Progenitor cell of endocrine pancreas (in vitro differentiated cells): ENCODE measurements around the gene NPFF. TPM values are rescaled to one million over a fixed set of nuclear protein-coding genes. Genes with fewer than 3 reads are reported as not detected.

ENCODE experiments used
- DNase-seq: peaks from one replicate; pipeline ENCODE4 v3.0.0; 2021; ENCODE audit warnings: low spot score; ENCODE audit not compliant: unreplicated experiment
- H3K27ac Mint-ChIP-seq: 2 replicates; pipeline ENCODE4 v1.8.0; 2021; ENCODE audit warnings: mild to moderate bottlenecking, moderate library complexity, mixed read lengths
- H3K27me3 Mint-ChIP-seq: 2 replicates; pipeline ENCODE4 v1.8.0; 2021; ENCODE audit warnings: mixed read lengths
- H3K36me3 Mint-ChIP-seq: 2 replicates; pipeline ENCODE4 v1.8.0; 2022; ENCODE audit warnings: mixed read lengths; ENCODE audit not compliant: insufficient read depth
- H3K4me1 Mint-ChIP-seq: 2 replicates; pipeline ENCODE4 v1.8.0; 2021; ENCODE audit warnings: low read depth, mixed read lengths
- H3K4me3 Mint-ChIP-seq: 2 replicates; pipeline ENCODE4 v1.8.0; 2021; ENCODE audit warnings: low read depth, mild to moderate bottlenecking, moderate library complexity, mixed read lengths
- H3K9me3 Mint-ChIP-seq: 2 replicates; pipeline ENCODE4 v1.8.0; 2021; ENCODE audit warnings: low read depth, mixed read lengths
- total RNA-seq: library from RNA; stranded (reverse); gene quantifications from 2 replicates; pipeline ENCODE4 v1.2.1, GENCODE V29; 2021
- TF ChIP-seq, protein P1 (sequence below): fragments of 200-600 bp; sonication (generic); IDR thresholded peaks from one replicate; pipeline ENCODE4 v1.5.0; 2021; ENCODE audit warnings: antibody characterized with exemption, mild to moderate bottlenecking; ENCODE audit not compliant: unreplicated experiment

NPFF gene
- total RNA-seq, 1 donor from 2014 or later = not detected

- H3K27me3 Mint-ChIP-seq = no peaks in the 10 kb centered on the region
- no peaks in the 10 kb centered on the region for H3K4me1 Mint-ChIP-seq
- peaks cover 21% of the 10 kb centered on the region for H3K36me3 Mint-ChIP-seq
- no peak for DNase-seq
- H3K27ac Mint-ChIP-seq = no peak overlapping the region
- TF ChIP-seq, protein P1, sequence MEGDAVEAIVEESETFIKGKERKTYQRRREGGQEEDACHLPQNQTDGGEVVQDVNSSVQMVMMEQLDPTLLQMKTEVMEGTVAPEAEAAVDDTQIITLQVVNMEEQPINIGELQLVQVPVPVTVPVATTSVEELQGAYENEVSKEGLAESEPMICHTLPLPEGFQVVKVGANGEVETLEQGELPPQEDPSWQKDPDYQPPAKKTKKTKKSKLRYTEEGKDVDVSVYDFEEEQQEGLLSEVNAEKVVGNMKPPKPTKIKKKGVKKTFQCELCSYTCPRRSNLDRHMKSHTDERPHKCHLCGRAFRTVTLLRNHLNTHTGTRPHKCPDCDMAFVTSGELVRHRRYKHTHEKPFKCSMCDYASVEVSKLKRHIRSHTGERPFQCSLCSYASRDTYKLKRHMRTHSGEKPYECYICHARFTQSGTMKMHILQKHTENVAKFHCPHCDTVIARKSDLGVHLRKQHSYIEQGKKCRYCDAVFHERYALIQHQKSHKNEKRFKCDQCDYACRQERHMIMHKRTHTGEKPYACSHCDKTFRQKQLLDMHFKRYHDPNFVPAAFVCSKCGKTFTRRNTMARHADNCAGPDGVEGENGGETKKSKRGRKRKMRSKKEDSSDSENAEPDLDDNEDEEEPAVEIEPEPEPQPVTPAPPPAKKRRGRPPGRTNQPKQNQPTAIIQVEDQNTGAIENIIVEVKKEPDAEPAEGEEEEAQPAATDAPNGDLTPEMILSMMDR = no peak
- no peak overlapping the region for H3K4me3 Mint-ChIP-seq
- H3K9me3 Mint-ChIP-seq = no peaks in the 10 kb centered on the region
Observed at GRCh38 chr12:53532524-53533445, 25.5 kb upstream of the NPFF start.

DNA sequence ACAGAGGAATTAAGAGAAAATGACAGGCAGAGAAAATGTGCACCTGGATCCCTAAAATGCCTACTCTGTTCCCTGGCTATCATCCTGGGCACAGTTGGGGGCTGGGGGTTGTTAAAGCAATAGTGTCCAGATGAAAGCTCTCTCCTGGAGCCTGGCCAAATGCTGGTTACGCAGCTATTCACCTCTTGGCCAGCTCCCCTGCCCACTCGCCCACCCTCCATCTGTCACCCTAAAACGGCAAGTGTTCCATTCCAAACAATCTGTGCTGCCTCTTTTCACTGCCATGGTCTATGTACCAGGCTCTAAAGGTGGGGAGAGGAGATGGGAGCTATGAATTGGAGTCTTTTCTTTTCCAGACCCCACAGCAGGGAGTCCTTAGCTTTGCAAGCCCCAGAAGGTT is 24.7 kb upstream of the NPFF start:
- Mint-ChIP-seq H3K27me3 (no peaks in the 10 kb centered on the region), H3K27ac (no peak overlapping the region), H3K4me3 (no peak overlapping the region), H3K4me1 (no peaks in the 10 kb centered on the region), H3K9me3 (no peaks in the 10 kb centered on the region), H3K36me3 (peaks cover 19% of the 10 kb centered on the region)
- DNase-seq = no peak
- TF ChIP-seq, protein P1 = no peak

- H3K27ac Mint-ChIP-seq = no peak overlapping the region
- peaks cover 21% of the 10 kb centered on the region for H3K36me3 Mint-ChIP-seq
- no peaks in the 10 kb centered on the region for H3K4me1 Mint-ChIP-seq
Observed at GRCh38 chr12:53530920-53531319, 23.6 kb upstream of the NPFF start.

DNA sequence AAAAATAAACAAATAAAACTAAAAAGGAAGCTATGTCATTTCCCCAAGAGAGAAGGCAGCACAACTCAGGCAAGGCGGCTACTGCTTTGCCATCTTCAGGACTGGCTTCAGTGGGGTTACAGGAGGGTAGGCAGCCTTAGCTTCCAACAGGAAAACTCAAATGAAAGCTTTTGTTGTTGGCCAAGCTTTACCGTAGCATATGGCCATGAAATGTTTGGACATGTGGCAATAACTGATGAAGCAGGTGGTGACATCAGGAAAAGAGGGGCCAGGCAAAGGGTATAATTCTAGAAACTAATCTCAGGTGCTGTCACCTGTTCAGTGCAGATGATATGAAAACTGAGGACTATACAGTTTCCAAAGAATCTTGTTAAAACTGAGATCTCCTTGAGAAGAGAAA is 22.8 kb upstream of the NPFF start:
- Mint-ChIP-seq H3K27me3 (no peaks in the 10 kb centered on the region), H3K36me3 (peaks cover 19% of the 10 kb centered on the region), H3K9me3 (no peaks in the 10 kb centered on the region), H3K4me1 (no peaks in the 10 kb centered on the region), H3K4me3 (no peak overlapping the region), H3K27ac (no peak overlapping the region)
- no peak for DNase-seq
- TF ChIP-seq, protein P1 = no peak

More at GRCh38 chr12:53530920-53531319, 23.6 kb upstream of the NPFF start:
- TF ChIP-seq, protein P1 = no peak
- no peak for DNase-seq
- no peaks in the 10 kb centered on the region for H3K9me3 Mint-ChIP-seq
- no peak overlapping the region for H3K4me3 Mint-ChIP-seq
- no peaks in the 10 kb centered on the region for H3K27me3 Mint-ChIP-seq

GRCh38 chr12:53524476-53524875 is 17.2 kb upstream of the NPFF start:
- no peak overlapping the region for H3K4me3 Mint-ChIP-seq
- H3K36me3 Mint-ChIP-seq = peaks cover 22% of the 10 kb centered on the region
- no peak overlapping the region for H3K27ac Mint-ChIP-seq

More at GRCh38 chr12:53524476-53524875, 17.2 kb upstream of the NPFF start:
- Mint-ChIP-seq H3K4me1 (no peaks in the 10 kb centered on the region), H3K27me3 (no peaks in the 10 kb centered on the region), H3K9me3 (no peaks in the 10 kb centered on the region)
- TF ChIP-seq, protein P1 = no peak
- DNase-seq = no peak
